Measurements from ENCODE around the gene ZNF507.

The ZNF507 gene

GRCh38 chr19:32322541-32322940 is 22.9 kb upstream of the ZNF507 start:
- no peak for ATAC-seq (replicated peaks)
- H3K27me3 Mint-ChIP-seq, result peaks cover 50 to 62% of the 10 kb centered on the region in 2 donors

GRCh38 chr19:32324631-32325285 is 20.7 kb upstream of the ZNF507 start:
- DNase-seq, result no peak
- Mint-ChIP-seq H3K4me3 (no peak overlapping the region), H3K9me3 (no peaks in the 10 kb centered on the region), H3K36me3 (ENCODE audit: insufficient read depth) (peaks cover 3% of the 10 kb centered on the region), H3K27me3 (peaks cover 50 to 73% of the 10 kb centered on the region in 2 donors), H3K27ac (no peak overlapping the region), H3K4me1 (ENCODE audit: low read depth in 2 of 2) (peaks cover 0 to 2% of the 10 kb centered on the region in 2 donors)
- no peak for ATAC-seq (replicated peaks)

More at GRCh38 chr19:32322541-32322940, 22.9 kb upstream of the ZNF507 start:
- Mint-ChIP-seq H3K4me1 (ENCODE audit: low read depth in 2 of 2) (peaks cover 2 to 3% of the 10 kb centered on the region in 2 donors), H3K36me3 (ENCODE audit: insufficient read depth) (peaks cover 3% of the 10 kb centered on the region), H3K9me3 (no peaks in the 10 kb centered on the region), H3K27ac (no peak overlapping the region), H3K4me3 (no peak overlapping the region)
- no peak for DNase-seq

GRCh38 chr19:32330213-32330857 is 15.1 kb upstream of the ZNF507 start:
- H3K36me3 Mint-ChIP-seq (ENCODE audit: insufficient read depth), result no peaks in the 10 kb centered on the region
- H3K4me3 Mint-ChIP-seq, result no peak overlapping the region

GRCh38 chr19:32333227-32333626 is 12.2 kb upstream of the ZNF507 start:
- H3K9me3 Mint-ChIP-seq, result no peaks in the 10 kb centered on the region
- peaks cover 6 to 44% of the 10 kb centered on the region in 2 donors for H3K27me3 Mint-ChIP-seq
- no peak overlapping the region for H3K27ac Mint-ChIP-seq
- H3K4me1 Mint-ChIP-seq (ENCODE audit: low read depth in 2 of 2), result no peaks in the 10 kb centered on the region
- no peak for DNase-seq
- H3K4me3 Mint-ChIP-seq, result no peak overlapping the region
- no peaks in the 10 kb centered on the region for H3K36me3 Mint-ChIP-seq (ENCODE audit: insufficient read depth)
- no peak for ATAC-seq (replicated peaks)

More at GRCh38 chr19:32330213-32330857, 15.1 kb upstream of the ZNF507 start:
- Mint-ChIP-seq H3K27ac (no peak overlapping the region), H3K9me3 (no peaks in the 10 kb centered on the region), H3K4me1 (ENCODE audit: low read depth in 2 of 2) (no peaks in the 10 kb centered on the region), H3K27me3 (peaks cover 23 to 65% of the 10 kb centered on the region in 2 donors)
- no peak for DNase-seq
- no peak for ATAC-seq (replicated peaks)

- no peak for DNase-seq
- no peak for ATAC-seq (replicated peaks)
- Mint-ChIP-seq H3K27ac (no peak overlapping the region), H3K4me3 (no peak overlapping the region), H3K4me1 (ENCODE audit: low read depth in 2 of 2) (no peaks in the 10 kb centered on the region), H3K36me3 (ENCODE audit: insufficient read depth) (no peaks in the 10 kb centered on the region), H3K9me3 (no peaks in the 10 kb centered on the region), H3K27me3 (peaks cover 6 to 19% of the 10 kb centered on the region in 2 donors)
Observed at GRCh38 chr19:32336259-32337083, 8.9 kb upstream of the ZNF507 start.

- Mint-ChIP-seq H3K4me3 (no peak overlapping the region), H3K36me3 (ENCODE audit: insufficient read depth) (no peaks in the 10 kb centered on the region), H3K27ac (peak overlapping the region in 1 of 2 donors; percentile 11), H3K4me1 (ENCODE audit: low read depth in 2 of 2) (no peaks in the 10 kb centered on the region), H3K9me3 (no peaks in the 10 kb centered on the region), H3K27me3 (peaks cover under 1 to 11% of the 10 kb centered on the region in 2 donors)
- DNase-seq, result no peak
- ATAC-seq (replicated peaks), result no peak
Observed at GRCh38 chr19:32337084-32337808, 8.2 kb upstream of the ZNF507 start.

- Mint-ChIP-seq H3K36me3 (ENCODE audit: insufficient read depth) (no peaks in the 10 kb centered on the region), H3K27ac (no peak overlapping the region)
Observed at GRCh38 chr19:32339423-32339822, 6.0 kb upstream of the ZNF507 start.

GRCh38 chr19:32339988-32340874 is 5.2 kb upstream of the ZNF507 start:
- Mint-ChIP-seq H3K9me3 (no peaks in the 10 kb centered on the region), H3K36me3 (ENCODE audit: insufficient read depth) (peaks cover 4% of the 10 kb centered on the region), H3K4me1 (ENCODE audit: low read depth in 2 of 2) (no peaks in the 10 kb centered on the region), H3K27me3 (no peaks in the 10 kb centered on the region), H3K27ac (no peak overlapping the region), H3K4me3 (no peak overlapping the region)
- ATAC-seq (replicated peaks), result peak; percentile 75
- peak; percentile 16 to 42 (median 26) for DNase-seq

More at GRCh38 chr19:32339423-32339822, 6.0 kb upstream of the ZNF507 start:
- no peaks in the 10 kb centered on the region for H3K4me1 Mint-ChIP-seq (ENCODE audit: low read depth in 2 of 2)
- DNase-seq, result no peak
- H3K27me3 Mint-ChIP-seq, result no peaks in the 10 kb centered on the region
- no peak overlapping the region for H3K4me3 Mint-ChIP-seq
- no peaks in the 10 kb centered on the region for H3K9me3 Mint-ChIP-seq
- no peak for ATAC-seq (replicated peaks)

- Mint-ChIP-seq H3K27ac (no peak overlapping the region), H3K4me3 (no peak overlapping the region), H3K27me3 (no peaks in the 10 kb centered on the region), H3K9me3 (no peaks in the 10 kb centered on the region), H3K4me1 (ENCODE audit: low read depth in 2 of 2) (peaks cover 7 to 11% of the 10 kb centered on the region in 2 donors), H3K36me3 (ENCODE audit: insufficient read depth) (peaks cover 15% of the 10 kb centered on the region)
- ATAC-seq (replicated peaks) (no peak), DNase-seq (no peak)
Observed at GRCh38 chr19:32342695-32343094, 2.7 kb upstream of the ZNF507 start.

- Mint-ChIP-seq H3K9me3 (no peaks in the 10 kb centered on the region), H3K4me1 (ENCODE audit: low read depth in 2 of 2) (peaks cover 7 to 15% of the 10 kb centered on the region in 2 donors), H3K27me3 (no peaks in the 10 kb centered on the region), H3K4me3 (no peak overlapping the region), H3K36me3 (ENCODE audit: insufficient read depth) (peaks cover 19% of the 10 kb centered on the region), H3K27ac (peak overlapping the region in 1 of 2 donors; percentile 16)
- no peak for ATAC-seq (replicated peaks)
- no peak for DNase-seq
Observed at GRCh38 chr19:32343550-32344262, 1.7 kb upstream of the ZNF507 start.

GRCh38 chr19:32346901-32347300 is 1.5 kb downstream of the ZNF507 start:
- no peaks in the 10 kb centered on the region for H3K9me3 Mint-ChIP-seq
- H3K36me3 Mint-ChIP-seq (ENCODE audit: insufficient read depth), result peaks cover 31% of the 10 kb centered on the region
- no peak for ATAC-seq (replicated peaks)
- DNase-seq, result no peak
- H3K27me3 Mint-ChIP-seq, result no peaks in the 10 kb centered on the region
- H3K4me3 Mint-ChIP-seq, result peak overlapping the region; percentile 97
- peaks cover 28 to 47% of the 10 kb centered on the region in 2 donors for H3K4me1 Mint-ChIP-seq (ENCODE audit: low read depth in 2 of 2)
- peak overlapping the region; percentile 98 to 99 for H3K27ac Mint-ChIP-seq

- Mint-ChIP-seq H3K4me1 (ENCODE audit: low read depth in 2 of 2) (peaks cover 33 to 52% of the 10 kb centered on the region in 2 donors), H3K9me3 (no peaks in the 10 kb centered on the region), H3K27me3 (no peaks in the 10 kb centered on the region), H3K4me3 (peak overlapping the region in 1 of 2 donors; percentile 97), H3K27ac (no peak overlapping the region), H3K36me3 (ENCODE audit: insufficient read depth) (peaks cover 31% of the 10 kb centered on the region)
- DNase-seq (no peak), ATAC-seq (replicated peaks) (no peak)
Observed at GRCh38 chr19:32347573-32347972, 2.2 kb downstream of the ZNF507 start.
